OCI-LY7 (cell line): ENCODE results near the gene IMMP2L.
"Not testable (repeated sequence)": the region's sequence is repeated elsewhere in the genome, so short reads cannot be mapped to it uniquely, and the experiment has no call there.

Source experiments
- EZH2phosphoT487 ChIP-seq: fragments of 200-600 bp; sonication (generic); IDR thresholded peaks from 2 replicates; pipeline ENCODE4 v1.6.1; 2018; ENCODE audit warnings: low read depth, borderline replicate concordance, mild to moderate bottlenecking, mixed run types, antibody characterized with exemption, low read length, moderate library complexity, mixed read lengths
- TF ChIP-seq, protein P1 (sequence below): fragments of 200-600 bp; sonication (generic); conservative IDR thresholded peaks from 2 replicates; pipeline ENCODE4 v1.5.1; 2014; ENCODE audit warnings: mild to moderate bottlenecking, antibody characterized with exemption, low read length, moderate library complexity, mixed read lengths

DNA sequence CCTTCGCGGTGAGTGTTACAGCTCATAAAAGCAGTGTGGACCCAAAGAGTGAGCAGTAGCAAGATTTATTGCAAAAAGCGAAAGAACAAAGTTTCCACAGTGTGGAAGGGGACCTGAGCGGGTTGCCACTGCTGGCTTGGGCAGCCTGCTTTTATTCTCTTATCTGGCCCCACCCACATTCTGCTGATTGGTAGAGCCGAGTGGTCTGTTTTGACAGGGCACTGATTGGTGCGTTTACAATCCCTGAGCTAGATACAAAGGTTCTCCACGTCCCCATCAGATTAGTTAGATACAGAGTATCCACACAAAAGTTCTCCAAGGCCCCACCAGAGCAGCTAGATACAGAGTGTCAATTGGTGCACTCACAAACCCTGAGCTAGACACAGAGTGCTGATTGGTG is 18.9 kb upstream of the IMMP2L start:
- TF ChIP-seq, protein P1, sequence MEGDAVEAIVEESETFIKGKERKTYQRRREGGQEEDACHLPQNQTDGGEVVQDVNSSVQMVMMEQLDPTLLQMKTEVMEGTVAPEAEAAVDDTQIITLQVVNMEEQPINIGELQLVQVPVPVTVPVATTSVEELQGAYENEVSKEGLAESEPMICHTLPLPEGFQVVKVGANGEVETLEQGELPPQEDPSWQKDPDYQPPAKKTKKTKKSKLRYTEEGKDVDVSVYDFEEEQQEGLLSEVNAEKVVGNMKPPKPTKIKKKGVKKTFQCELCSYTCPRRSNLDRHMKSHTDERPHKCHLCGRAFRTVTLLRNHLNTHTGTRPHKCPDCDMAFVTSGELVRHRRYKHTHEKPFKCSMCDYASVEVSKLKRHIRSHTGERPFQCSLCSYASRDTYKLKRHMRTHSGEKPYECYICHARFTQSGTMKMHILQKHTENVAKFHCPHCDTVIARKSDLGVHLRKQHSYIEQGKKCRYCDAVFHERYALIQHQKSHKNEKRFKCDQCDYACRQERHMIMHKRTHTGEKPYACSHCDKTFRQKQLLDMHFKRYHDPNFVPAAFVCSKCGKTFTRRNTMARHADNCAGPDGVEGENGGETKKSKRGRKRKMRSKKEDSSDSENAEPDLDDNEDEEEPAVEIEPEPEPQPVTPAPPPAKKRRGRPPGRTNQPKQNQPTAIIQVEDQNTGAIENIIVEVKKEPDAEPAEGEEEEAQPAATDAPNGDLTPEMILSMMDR, result not testable (repeated sequence)
- not testable (repeated sequence) for TF ChIP-seq EZH2phosphoT487
